CD4-positive, alpha-beta T cell (primary cell): ENCODE measurements around the gene RIPK3. TPM values are rescaled to one million over a fixed set of nuclear protein-coding genes. Genes with fewer than 3 reads are reported as not detected.

Source experiments
- ATAC-seq: fragments of 200-7000 bp; cut with Tn5 transposase; one replicate; pipeline ENCODE4 v1.10.0; 2022; ENCODE audit warnings: mild to moderate bottlenecking; ENCODE audit not compliant: poor library complexity
- CTCF ChIA-PET: fragments of 350-600 bp; sonication (Branson Sonifier 250); formaldehyde crosslinking; loops from one replicate; lab custom pipeline; 2021; ENCODE audit warnings: antibody characterized with exemption, inconsistent platforms; lab: Charles Lee
- POLR2A ChIA-PET: fragments of 350-600 bp; sonication (Branson Sonifier 250); formaldehyde crosslinking; loops from one replicate; lab custom pipeline; 2021; ENCODE audit warnings: antibody characterized with exemption, inconsistent platforms; lab: Charles Lee
- DNase-seq, 14 experiments: peaks; one replicate each; pipeline ENCODE4 v3.0.0-alpha.2; 2013 to 2020; ENCODE audit warnings: mixed read lengths in 2 of 14
- H3K27ac ChIP-seq, 2 donors: one replicate each; pipeline versions ENCODE4 v1.5.1 to v1.7.0; 2013; ENCODE audit warnings: low read length in 2 of 2, low read depth in 1 of 2, mild to moderate bottlenecking in 1 of 2
- H3K27me3 ChIP-seq, 2 experiments: 1 replicate in 1 of 2; 2 replicates in 1 of 2; pipeline versions ENCODE4 v1.6.1 to v1.7.0; 2013; ENCODE audit warnings: low read length in 2 of 2, control low read depth in 1 of 2, mild to moderate bottlenecking in 1 of 2, moderate library complexity in 1 of 2; ENCODE audit not compliant: insufficient read depth in 2 of 2, control insufficient read depth in 1 of 2
- H3K36me3 ChIP-seq: one replicate; pipeline ENCODE4 v1.6.1; 2013; ENCODE audit warnings: low read length, control low read depth; ENCODE audit not compliant: insufficient read depth
- H3K4me1 ChIP-seq: one replicate; pipeline ENCODE4 v1.6.1; 2013; ENCODE audit warnings: low read length, control low read depth; ENCODE audit not compliant: insufficient read depth
- H3K4me3 ChIP-seq: one replicate; pipeline ENCODE4 v1.5.1; 2013; ENCODE audit warnings: mild to moderate bottlenecking, low read length, moderate library complexity
- H3K9me3 ChIP-seq, 2 experiments: 1 replicate in 1 of 2; 2 replicates in 1 of 2; pipeline versions ENCODE4 v1.6.1 to v1.7.0; 2013; ENCODE audit warnings: low read length in 2 of 2, mild to moderate bottlenecking in 2 of 2, control low read depth in 1 of 2, moderate library complexity in 1 of 2; ENCODE audit not compliant: control insufficient read depth in 1 of 2, insufficient read depth in 1 of 2
- H3K27ac Mint-ChIP-seq: one replicate; pipeline ENCODE4 v1.8.0; 2020; ENCODE audit warnings: mixed read lengths
- H3K27me3 Mint-ChIP-seq: one replicate; pipeline ENCODE4 v1.8.0; 2021; ENCODE audit warnings: mixed read lengths
- H3K36me3 Mint-ChIP-seq: one replicate; pipeline ENCODE4 v1.8.0; 2021; ENCODE audit warnings: low read depth, mixed read lengths
- H3K4me1 Mint-ChIP-seq: one replicate; pipeline ENCODE4 v1.8.0; 2021; ENCODE audit warnings: low read depth, mixed read lengths
- H3K4me3 Mint-ChIP-seq: one replicate; pipeline ENCODE4 v1.8.0; 2020; ENCODE audit warnings: mild to moderate bottlenecking, mixed read lengths
- H3K9me3 Mint-ChIP-seq: one replicate; pipeline ENCODE4 v1.8.0; 2020; ENCODE audit warnings: mixed read lengths
- intact Hi-C, 2 experiments: fragments of 100-400 bp; cut with DNase I in 1 of 2; cut with micrococcal nuclease in 1 of 2; formaldehyde crosslinking; loops; one replicate each; pipeline versions ENCODE4 v1.15.1 to v1.9.0; 2023 to 2025; cut with DNase I, micrococcal nuclease
- total RNA-seq, 174 experiments: library from RNA in 2 of 174; stranded (reverse) in 2 of 174; gene quantifications; one replicate each; pipeline ENCODE4 v1.2.3 and lab custom pipeline; 2021 to 2026
- TF ChIP-seq, protein P1 (sequence below): fragments of 200-600 bp; IDR thresholded peaks from one replicate; pipeline ENCODE4 v1.8.0; 2022; ENCODE audit warnings: antibody characterized with exemption, mild to moderate bottlenecking

Gene RIPK3
- total RNA-seq, 2 experiments from 2014 or later = 18.1 to 18.9 TPM

DNA sequence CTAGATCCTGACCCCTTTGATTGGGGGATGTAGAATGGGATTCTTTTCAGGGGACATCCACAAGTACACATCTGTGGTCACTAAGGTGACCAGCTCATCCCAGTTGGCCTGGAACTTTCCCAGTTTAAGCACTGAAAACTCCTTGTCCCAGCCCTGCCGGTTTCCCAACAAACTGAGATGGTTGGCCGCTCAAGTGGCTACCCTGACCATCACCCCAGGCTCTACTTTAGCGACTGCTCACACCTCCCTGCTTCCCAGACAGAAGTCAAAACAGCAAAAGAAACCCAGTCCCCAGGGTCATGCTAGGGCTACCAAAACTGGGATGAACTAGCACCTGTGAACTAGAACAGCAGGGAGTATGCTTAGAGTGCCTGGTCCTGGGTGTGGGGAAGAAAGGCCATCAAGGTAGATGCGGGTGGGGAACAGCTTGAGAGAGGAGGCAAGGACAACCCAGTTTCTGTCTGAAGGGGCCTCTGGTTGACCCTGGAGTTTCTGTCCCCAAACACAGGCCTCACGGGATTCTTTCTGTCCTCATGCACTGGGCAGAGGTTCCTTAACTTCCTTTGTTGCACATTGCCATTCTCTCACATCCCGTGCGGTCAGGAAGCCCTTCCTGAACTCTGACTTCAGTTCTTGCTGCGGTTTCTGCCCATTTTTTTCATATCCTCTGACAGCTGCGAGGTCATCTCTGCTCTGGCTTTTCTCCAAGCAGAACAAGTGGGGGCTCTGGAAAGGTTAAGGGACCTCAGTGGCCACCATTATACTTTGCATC lies 26.9 kb downstream of the RIPK3 start:
- intact Hi-C loops = loop anchor here in 1 of 2 experiments (5.0 kb wide), 1 partner anchor 41 kb away; the partner anchor contains the start of gene RABGGTA

GRCh38 chr14:24311837-24312615 lies 27.8 kb downstream of the RIPK3 start:
- Histone ChIP-seq H3K36me3 (peaks cover 18% of the 10 kb centered on the region), H3K4me3 (peak overlapping the region; percentile 65), H3K27me3 (no peaks in the 10 kb centered on the region), H3K9me3 (no peaks in the 10 kb centered on the region), H3K27ac (peak overlapping the region; percentile 59 to 73), H3K4me1 (peaks cover 87% of the 10 kb centered on the region)
- ChIA-PET POLR2A (interaction anchor here (0.6 to 5.5 kb wide), 11 partner anchors 10 to 130 kb away, joined by 3 to 52 read pairs (median 10); partner anchors contain the start of genes ADCY4, CBLN3, CHMP4A and DHRS1), CTCF (interaction anchor here (0.6 to 4.9 kb wide), 9 partner anchors 12 to 137 kb away, joined by 3 to 67 read pairs (median 5); partner anchors contain the start of genes DHRS1, KHNYN, MDP1 and NOP9)
- peak in 3 of 14 experiments; percentile 42 to 67 (median 64) for DNase-seq
- H3K9me3 Mint-ChIP-seq = no peaks in the 10 kb centered on the region
- peaks cover 17% of the 10 kb centered on the region for H3K36me3 Mint-ChIP-seq
- TF ChIP-seq, protein P1, sequence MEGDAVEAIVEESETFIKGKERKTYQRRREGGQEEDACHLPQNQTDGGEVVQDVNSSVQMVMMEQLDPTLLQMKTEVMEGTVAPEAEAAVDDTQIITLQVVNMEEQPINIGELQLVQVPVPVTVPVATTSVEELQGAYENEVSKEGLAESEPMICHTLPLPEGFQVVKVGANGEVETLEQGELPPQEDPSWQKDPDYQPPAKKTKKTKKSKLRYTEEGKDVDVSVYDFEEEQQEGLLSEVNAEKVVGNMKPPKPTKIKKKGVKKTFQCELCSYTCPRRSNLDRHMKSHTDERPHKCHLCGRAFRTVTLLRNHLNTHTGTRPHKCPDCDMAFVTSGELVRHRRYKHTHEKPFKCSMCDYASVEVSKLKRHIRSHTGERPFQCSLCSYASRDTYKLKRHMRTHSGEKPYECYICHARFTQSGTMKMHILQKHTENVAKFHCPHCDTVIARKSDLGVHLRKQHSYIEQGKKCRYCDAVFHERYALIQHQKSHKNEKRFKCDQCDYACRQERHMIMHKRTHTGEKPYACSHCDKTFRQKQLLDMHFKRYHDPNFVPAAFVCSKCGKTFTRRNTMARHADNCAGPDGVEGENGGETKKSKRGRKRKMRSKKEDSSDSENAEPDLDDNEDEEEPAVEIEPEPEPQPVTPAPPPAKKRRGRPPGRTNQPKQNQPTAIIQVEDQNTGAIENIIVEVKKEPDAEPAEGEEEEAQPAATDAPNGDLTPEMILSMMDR = no peak
- peak overlapping the region; percentile 88 for H3K4me3 Mint-ChIP-seq
- no peaks in the 10 kb centered on the region for H3K27me3 Mint-ChIP-seq
- peak; percentile 19 for ATAC-seq
- H3K4me1 Mint-ChIP-seq = peaks cover 81% of the 10 kb centered on the region
- peak overlapping the region; percentile 76 for H3K27ac Mint-ChIP-seq
- intact Hi-C loops = loop anchor here (2.0 to 5.0 kb wide), 3 partner anchors 19 to 40 kb away; partner anchors contain the start of gene RABGGTA (in 1 of the 2)

More for the DNA sequence above, 26.9 kb downstream of the RIPK3 start:
- TF ChIP-seq, protein P1 = no peak
- peak overlapping the region; percentile 59 to 73 for H3K27ac ChIP-seq
- DNase-seq (peak in 7 of 14 experiments; percentile 10 to 87 (median 50)), ATAC-seq (no peak)
- H3K4me1 Mint-ChIP-seq = peaks cover 77% of the 10 kb centered on the region
- no peaks in the 10 kb centered on the region for H3K27me3 ChIP-seq
- peaks cover 10% of the 10 kb centered on the region for H3K36me3 Mint-ChIP-seq
- peak overlapping the region; percentile 88 for H3K4me3 Mint-ChIP-seq
- peaks cover 9% of the 10 kb centered on the region for H3K36me3 ChIP-seq
- peak overlapping the region; percentile 76 for H3K27ac Mint-ChIP-seq
- H3K4me1 ChIP-seq = peaks cover 82% of the 10 kb centered on the region
- H3K9me3 Mint-ChIP-seq = no peaks in the 10 kb centered on the region
- ChIA-PET CTCF (interaction anchor here (0.6 to 1.7 kb wide), 5 partner anchors 16 to 138 kb away, joined by 3 to 10 read pairs (median 4); no protein-coding TSS in a partner anchor), POLR2A (interaction anchor here (0.6 to 4.2 kb wide), 8 partner anchors 13 to 197 kb away, joined by 3 to 30 read pairs (median 4); partner anchors contain the start of genes DHRS1, MDP1, NOP9 and RIPK3)
- no peaks in the 10 kb centered on the region for H3K9me3 ChIP-seq
- H3K4me3 ChIP-seq = peak overlapping the region; percentile 65
- no peaks in the 10 kb centered on the region for H3K27me3 Mint-ChIP-seq
